Inflammatory macrophage (primary cell): ENCODE data around the gene PNMA3.
"Not testable (repeated sequence)": the region's sequence is repeated elsewhere in the genome, so short reads cannot be mapped to it uniquely, and the experiment has no call there.

Experiments
- DNase-seq, 2 donors: peaks; one replicate each; pipeline ENCODE4 v3.0.0-alpha.2; 2020 to 2022

The PNMA3 gene

DNA sequence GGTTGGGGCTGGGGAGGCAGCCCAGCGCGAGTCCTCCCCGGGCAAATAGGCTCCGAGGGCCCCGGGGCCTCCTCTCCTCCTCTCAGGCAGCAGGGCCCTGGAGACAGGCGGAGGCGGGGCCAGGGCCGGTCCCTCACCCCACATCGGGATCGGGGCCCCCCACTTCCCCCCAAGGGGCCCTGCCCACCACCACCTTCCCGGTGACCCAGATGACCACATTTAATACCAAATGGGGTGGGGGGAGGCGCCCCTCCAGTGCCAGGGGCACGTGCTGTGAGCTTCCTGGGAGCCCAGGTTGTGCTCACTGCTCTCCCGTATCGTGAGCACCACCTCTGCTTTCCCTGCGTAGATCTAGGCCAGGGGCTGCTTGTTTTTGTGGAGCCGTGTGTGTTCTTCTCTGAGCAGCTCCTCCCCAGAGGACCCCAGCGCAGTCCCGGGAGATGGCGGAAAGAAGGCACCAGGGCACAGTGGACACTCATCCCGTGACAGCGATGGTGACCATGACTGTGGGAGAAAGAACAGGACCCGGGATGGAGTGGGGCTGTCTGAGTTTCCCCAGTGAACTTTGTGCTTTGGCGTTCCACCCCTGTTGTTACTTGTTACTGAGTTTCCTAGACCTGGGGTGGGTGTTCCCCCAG, 18.1 kb downstream of the PNMA3 start:
- no peak for DNase-seq

DNA sequence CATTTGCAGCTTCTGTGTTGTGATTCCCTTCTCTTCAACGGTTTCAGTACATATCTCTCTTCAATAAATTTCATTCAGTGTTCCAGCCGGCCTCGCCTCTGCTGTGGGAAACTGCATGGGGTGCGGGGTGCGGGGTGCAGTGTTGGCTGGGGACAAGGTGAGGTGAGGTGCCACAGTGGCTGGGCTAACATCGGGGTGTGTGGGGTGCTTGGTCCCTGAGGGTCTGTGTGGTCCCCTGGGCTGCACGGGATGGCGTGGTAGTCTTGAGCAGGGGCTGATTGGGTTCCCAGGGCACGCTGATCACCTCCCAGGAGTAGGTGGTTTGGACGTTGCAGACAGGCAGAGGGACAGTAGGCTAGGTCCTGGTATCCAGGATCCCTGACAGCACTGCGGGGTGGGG, 18.7 kb downstream of the PNMA3 start:
- no peak for DNase-seq

DNA sequence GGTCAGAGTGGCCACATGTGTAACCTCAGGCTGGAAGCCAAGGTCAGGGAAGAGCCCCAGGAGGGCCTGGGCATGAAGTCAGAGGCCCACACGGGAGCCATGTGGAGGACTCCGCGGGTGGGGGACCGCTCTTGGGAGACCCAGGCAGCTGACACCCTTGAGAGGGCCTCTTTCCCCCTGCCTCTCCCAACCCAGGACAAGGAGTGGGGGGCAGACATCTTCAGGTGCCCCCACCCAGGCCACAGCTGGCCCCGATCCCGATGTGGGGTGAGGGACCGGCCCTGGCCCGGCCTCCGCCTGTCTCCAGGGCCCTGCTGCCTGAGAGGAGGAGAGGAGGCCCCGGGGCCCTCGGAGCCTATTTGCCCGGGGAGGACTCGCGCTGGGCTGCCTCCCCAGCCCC, 19.1 kb downstream of the PNMA3 start:
- no peak for DNase-seq

GRCh38 chrX:153077437-153078135, 21.3 kb downstream of the PNMA3 start:
- DNase-seq, result not testable (repeated sequence)

- DNase-seq, result not testable (repeated sequence)
These were observed 27.1 kb downstream of the PNMA3 start for GRCh38 chrX:153083238-153083923.

GRCh38 chrX:153102418-153102817, 46.1 kb downstream of the PNMA3 start:
- DNase-seq, result no peak

- DNase-seq, result not testable (repeated sequence)
These were observed 48.7 kb downstream of the PNMA3 start for GRCh38 chrX:153104959-153105358.

DNA sequence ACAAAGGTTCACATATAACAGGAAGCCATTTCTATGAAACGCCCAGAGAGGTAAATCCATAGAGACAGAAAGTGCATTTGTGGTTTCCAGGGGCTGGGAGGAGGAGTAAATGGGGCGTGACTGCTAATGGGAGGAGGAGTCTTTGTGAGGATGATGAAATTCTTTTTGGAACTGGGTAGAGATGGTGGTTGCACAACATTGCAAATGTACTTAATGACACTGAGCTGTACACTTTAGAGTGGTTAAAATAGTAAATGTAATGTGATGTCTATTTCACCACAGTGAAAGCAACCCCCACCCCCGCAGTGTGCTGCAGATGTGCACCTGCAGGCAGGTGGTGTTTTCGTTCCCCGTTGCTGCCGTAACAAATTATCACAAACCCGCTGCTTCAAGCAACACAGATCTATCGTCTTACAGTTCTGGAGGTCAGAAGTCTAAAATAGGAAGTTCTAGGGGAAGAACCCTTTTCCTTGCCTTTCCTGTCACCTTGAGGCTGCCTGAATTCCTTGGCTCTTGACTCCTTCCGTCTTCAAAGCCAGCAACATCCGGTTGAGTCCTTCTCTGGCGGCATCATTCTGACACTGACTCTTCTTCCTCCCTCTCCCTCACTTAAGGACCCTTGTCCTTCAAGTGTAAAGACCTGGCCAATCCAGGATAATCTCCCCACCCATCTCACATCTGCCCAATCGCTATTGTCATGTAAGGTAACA, 50.0 kb downstream of the PNMA3 start:
- DNase-seq, result not testable (repeated sequence)
